ENCODE results near the gene PPHLN1. TPM values are rescaled to one million over a fixed set of nuclear protein-coding genes. Genes with fewer than 3 reads are reported as not detected.

Gene PPHLN1
- total RNA-seq, result 29.3 TPM

- ATAC-seq, result peak; percentile 91
These were observed at the start of gene PPHLN1, which contains the start of gene ZCRB1 for GRCh38 chr12:42325653-42326474. Gene PPHLN1, plus strand, starts transcription at chr12:42326167. Its CDS starts 9,736 bp downstream, at chr12:42335903. Gene ZCRB1, minus strand, starts transcription at chr12:42326094. Its CDS starts 1,992 bp downstream, at chr12:42324102.

DNA sequence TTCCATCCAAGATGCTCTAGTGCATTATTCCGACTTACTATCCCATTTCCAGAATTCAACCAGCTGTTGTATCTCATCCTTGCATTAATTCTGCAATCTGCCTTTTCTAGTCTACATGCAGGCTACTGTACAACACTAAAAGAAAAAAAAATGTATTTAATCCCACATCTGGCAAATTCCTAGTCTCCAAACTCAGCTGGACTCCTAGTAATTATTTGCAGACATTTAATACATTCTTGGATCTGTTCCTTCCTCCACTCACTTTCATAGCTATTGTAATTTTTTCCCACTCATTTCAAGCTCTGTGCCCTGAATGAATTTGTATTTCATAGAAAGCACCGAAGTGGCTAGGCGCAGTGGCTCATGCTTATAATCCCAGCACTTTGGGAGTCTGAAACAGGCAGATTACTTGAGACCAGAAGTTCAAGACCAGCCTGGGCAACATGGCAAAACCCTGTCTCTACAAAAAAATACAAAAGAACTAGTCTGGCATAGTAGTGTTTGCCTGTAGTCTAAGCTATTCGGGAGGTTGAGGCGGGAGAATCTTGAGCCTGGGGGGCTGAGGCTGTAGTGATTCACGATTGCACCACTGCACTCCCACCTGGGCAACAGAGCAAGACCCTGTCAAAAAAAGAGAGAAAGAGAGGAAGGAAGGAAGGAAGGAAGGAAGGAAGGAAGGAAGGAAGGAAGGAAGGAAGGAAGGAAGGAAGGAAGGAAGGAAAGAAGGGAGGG is 48.4 kb upstream of the PPHLN1 start:
- no peak for ATAC-seq

GRCh38 chr12:42278128-42278510 is 47.8 kb upstream of the PPHLN1 start:
- ATAC-seq, result no peak

DNA sequence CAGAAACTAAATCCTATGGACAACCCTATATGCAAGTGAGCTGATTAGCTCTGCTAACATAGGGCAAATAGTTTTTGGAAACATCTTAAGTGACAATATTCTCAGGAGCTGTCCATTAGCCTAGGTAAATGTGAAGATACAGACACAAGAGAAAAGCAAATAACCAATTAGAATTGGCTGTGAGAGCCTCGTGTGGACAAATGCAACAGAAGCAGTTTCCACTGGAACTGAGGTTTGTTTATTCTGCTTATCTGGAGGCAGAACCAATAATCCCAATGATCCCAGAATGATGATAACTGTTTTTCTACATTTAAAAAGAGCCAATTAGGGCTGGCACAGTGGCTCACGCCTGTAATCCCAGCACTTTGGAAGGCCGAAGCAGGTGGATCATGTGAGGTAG is 44.7 kb upstream of the PPHLN1 start:
- no peak for ATAC-seq

- no peak for ATAC-seq
These were observed 44.1 kb upstream of the PPHLN1 start for GRCh38 chr12:42281844-42282243.

DNA sequence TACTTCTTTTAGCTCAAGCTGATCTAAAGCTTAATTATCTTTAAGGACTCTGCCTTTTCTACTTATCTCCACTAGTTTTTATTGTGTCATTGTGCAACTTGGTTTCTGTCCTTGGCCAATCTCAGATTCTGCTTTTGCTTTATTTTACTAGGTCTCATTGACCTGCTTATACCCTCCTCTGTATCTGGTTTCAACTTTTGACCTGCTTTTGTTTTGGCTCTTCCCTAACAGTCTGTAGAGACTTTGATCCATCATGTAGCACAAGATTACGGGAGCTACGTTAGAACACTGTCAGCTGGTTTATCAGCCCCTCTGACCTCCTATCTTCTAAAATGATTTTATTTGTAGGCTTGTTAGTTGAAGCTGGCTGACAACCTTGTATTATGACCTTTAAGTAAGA is 43.7 kb upstream of the PPHLN1 start:
- ATAC-seq, result no peak

GRCh38 chr12:42283739-42284138 is 42.2 kb upstream of the PPHLN1 start:
- ATAC-seq, result no peak

DNA sequence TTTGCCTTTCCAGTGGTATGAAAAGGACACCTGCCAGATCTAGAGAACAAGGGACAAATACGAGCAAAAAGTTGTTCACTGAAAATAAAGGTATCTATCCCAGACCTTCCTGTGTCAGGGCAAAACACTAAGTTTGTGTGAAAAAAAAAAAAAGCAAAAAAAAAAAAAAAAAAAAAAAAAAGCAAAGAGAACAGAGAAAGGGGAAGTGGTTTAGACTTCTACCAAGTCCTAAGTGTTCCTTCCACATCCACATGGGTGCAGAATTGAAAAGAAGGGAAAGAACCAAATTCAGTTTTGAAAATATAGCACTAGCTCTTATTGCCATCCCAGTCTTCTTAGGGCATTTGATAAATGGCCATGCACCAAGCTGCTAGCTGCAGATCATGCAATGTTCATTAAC is 41.8 kb upstream of the PPHLN1 start:
- no peak for ATAC-seq

- no peak for ATAC-seq
These were observed 41.1 kb upstream of the PPHLN1 start for GRCh38 chr12:42284876-42285275.

DNA sequence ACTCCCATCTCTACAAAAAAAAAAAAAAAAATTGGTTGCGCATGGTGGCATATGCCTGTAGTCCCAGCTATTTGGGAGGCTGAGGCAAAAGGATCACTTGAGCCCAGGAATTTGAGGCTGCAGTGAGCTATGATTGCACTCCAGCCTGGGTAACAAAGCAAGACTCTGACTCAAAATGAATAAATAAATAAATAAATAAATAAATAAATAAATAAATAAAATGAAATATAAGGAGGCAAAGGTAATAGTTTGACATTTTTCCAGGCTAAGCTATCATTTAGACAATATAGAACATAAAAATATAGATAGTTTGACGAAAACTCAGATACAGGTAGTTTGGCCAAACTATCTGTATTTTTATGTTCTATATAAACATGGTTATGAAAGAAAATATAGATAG is 40.5 kb upstream of the PPHLN1 start:
- ATAC-seq, result no peak

DNA sequence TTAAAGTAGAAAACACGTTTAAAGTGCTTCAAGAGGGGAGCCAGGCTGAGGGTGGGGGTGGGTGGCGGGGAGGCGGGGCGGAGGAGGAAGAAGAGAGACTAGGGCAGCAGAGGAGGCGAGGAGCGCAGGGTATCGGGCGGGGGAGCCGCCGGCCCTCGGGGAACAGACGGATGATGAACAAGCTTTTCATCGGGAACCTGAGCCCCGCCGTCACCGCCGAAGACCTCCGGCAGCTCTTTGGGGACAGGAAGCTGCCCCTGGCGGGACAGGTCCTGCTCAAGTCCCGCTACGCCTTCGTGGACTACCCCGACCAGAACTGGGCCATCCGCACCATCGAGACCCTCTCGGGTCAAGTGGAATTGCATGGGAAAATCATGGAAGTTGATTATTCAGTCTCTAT is 39.2 kb upstream of the PPHLN1 start:
- ATAC-seq, result no peak

- ATAC-seq, result no peak
These were observed 37.4 kb upstream of the PPHLN1 start for GRCh38 chr12:42288544-42288943.

DNA sequence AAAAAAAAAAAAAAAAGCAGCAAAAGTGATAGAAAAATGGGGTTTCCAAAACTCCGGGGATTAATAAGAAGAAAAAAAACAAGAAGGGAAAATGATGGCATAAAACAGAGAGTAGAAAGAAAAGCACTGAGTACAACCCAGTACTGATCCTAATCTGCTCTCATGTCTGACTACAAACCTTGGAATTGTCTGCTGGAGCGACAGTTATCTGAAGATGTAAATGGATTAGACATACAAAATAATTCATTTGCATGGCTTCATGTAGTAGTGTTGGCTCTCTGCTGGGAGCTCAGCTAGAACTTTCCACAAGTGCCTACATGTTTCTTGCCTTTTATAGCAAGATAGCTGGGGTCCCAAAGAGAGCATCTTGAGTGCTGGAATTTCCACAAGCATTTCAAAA is 34.3 kb upstream of the PPHLN1 start:
- no peak for ATAC-seq

DNA sequence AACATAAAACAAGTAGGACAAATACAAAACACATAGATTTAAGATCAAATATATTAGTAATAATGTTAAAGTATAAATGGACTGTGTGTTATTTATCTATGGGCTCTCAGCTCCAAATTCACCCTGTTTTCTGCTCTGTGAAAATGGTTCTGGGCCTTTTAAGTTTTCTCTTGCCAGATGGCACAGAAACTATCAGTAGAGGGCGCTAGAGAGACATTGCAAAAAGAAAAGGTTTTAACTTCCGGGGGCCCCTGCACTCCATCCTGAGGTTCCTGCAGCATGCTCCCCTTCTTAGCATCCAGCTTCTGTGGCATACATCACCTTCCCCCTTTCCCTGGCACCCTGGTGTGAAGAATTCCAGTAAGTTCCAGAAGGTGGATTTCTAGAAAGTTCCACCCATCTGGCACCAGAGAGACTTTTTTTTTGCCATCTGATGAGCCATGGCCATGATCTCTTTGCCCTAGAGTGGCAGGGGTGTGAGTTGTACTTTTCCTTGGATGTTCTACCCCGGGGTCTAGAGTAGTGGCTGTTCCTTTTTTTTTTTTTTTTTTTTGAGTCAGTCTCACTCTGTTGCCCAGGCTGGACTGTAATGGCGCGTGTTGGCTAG is 29.4 kb upstream of the PPHLN1 start:
- no peak for ATAC-seq

DNA sequence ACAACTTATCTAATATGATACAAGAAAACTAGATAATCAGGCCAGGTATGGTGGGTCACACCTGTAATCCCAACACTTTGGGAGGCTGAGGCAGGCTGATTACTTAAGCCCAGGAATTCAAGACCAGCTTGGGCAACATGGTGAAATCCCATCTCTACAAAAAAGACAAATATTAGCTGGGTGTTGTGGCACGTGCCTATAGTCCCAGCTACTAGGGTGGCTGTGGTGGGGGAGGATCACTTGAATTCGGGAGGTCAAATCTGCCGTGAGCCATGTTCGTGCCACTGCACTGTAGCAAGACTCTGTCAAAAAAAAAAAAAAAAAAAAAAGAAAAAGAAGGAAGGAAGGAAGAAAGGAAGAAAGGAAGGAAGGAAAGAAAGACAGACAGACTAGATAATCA is 27.1 kb upstream of the PPHLN1 start:
- ATAC-seq, result no peak

GRCh38 chr12:42299392-42300308 is 26.3 kb upstream of the PPHLN1 start:
- ATAC-seq, result no peak

DNA sequence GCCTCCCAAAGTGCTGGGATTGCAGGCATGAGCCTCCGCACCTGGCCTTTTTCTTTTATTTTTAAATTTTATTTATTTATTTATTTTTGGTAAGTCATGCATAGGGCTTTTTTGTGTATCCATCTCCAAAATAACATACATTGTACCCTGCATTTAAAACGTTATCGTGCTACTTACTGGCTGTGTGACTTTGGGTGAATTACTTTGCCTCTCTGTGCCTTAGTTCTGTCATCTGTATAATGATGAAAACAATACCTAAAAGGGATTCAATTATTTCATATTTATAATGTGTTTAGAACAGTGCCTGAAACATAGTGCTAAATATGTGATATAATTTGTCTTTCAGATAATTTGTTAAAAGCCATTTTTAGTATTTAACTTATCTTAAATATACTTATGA is 19.7 kb upstream of the PPHLN1 start:
- ATAC-seq, result no peak

- ATAC-seq, result no peak
These were observed 17.6 kb upstream of the PPHLN1 start for GRCh38 chr12:42308390-42308789.

DNA sequence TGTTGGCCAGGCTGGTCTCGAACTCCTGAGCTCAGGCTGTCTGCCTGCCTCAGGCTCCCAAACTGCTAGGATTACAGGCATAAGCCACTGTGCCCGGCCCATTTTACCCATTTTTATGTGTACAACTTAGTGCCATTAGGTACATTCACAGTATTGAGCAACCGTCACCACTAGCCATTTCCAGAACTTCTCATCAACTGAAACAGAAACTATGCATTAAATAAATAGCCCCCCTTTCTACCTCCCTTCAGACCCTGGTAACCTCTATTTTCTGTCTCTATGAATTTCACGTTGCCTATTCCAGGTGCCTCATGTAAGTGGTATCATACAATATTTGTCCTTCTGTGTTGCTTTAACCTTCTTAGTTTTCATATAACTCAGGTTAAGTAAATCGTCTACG is 16.0 kb upstream of the PPHLN1 start:
- no peak for ATAC-seq

GRCh38 chr12:42315108-42315507 is 10.9 kb upstream of the PPHLN1 start:
- ATAC-seq, result no peak

DNA sequence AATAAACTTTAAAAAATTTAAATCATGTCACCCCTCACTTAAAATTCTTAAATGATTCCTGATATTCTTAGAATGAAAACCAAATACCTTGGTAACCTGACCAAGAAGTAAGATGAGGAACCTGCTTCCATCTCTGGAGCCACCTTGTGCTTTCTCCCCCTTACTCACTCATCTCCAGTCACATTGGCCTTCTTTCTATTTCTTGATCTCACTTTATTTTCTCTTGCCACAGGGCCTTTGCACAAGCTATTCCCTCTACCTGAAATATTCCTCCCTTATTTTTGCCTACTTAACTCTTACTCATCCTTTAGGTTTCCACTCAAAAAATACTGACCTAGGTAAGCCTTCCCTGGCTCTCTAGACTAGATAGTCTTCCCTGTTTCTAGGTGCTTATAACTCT is 5.2 kb upstream of the PPHLN1 start:
- no peak for ATAC-seq

GRCh38 chr12:42322567-42322966 is 3.4 kb upstream of the PPHLN1 start:
- ATAC-seq, result no peak

GRCh38 chr12:42323856-42324255 is 2.1 kb upstream of the PPHLN1 start:
- ATAC-seq, result no peak

All from esophagus mucosa (tissue), 1 donor.